NT2/D1 (cell line): ENCODE results near the gene TGM6.
"Not testable (repeated sequence)": the region's sequence is repeated elsewhere in the genome, so short reads cannot be mapped to it uniquely, and the experiment has no call there.

ENCODE experiments used
- DNase-seq: peaks from one replicate; pipeline ENCODE4 v3.0.0-alpha.2; 2011; ENCODE audit warnings: low read depth, low spot score
- H3K27me3 ChIP-seq: 2 replicates; pipeline ENCODE4 v1.6.0; 2011; ENCODE audit warnings: mild to moderate bottlenecking; ENCODE audit not compliant: insufficient read length, insufficient read depth
- H3K36me3 ChIP-seq: 2 replicates; pipeline ENCODE4 v1.6.1; 2011; ENCODE audit warnings: mild to moderate bottlenecking, low read length, mixed read lengths; ENCODE audit not compliant: insufficient read depth, insufficient read length
- H3K4me1 ChIP-seq: 2 replicates; pipeline ENCODE4 v1.5.1; 2011; ENCODE audit not compliant: insufficient read depth, insufficient read length
- H3K4me3 ChIP-seq: 2 replicates; pipeline ENCODE4 v1.5.1; 2011; ENCODE audit warnings: low read depth; ENCODE audit not compliant: insufficient read length
- H3K9ac ChIP-seq: 2 replicates; pipeline ENCODE4 v1.6.0; 2011; ENCODE audit warnings: low read depth; ENCODE audit not compliant: insufficient read length
- H3K9me3 ChIP-seq: 2 replicates; pipeline ENCODE4 v1.5.1; 2011; ENCODE audit warnings: mild to moderate bottlenecking, low read length; ENCODE audit not compliant: insufficient read depth
- SUZ12 ChIP-seq: IDR thresholded peaks from 2 replicates; pipeline ENCODE4 v1.6.1; 2011; ENCODE audit not compliant: insufficient read length, insufficient read depth; ENCODE audit errors: extremely low read depth
- YY1 ChIP-seq: IDR thresholded peaks from 2 replicates; pipeline ENCODE4 v1.6.1; 2011; ENCODE audit not compliant: insufficient read length, insufficient read depth
- ZNF274 ChIP-seq: IDR thresholded peaks from 2 replicates; pipeline ENCODE4 v1.6.1; 2011; ENCODE audit warnings: mild to moderate bottlenecking, low read depth, low read length

TGM6 gene

GRCh38 chr20:2398449-2398848 lies 17.7 kb downstream of the TGM6 start:
- Histone ChIP-seq H3K36me3 (no peaks in the 10 kb centered on the region), H3K9ac (no peak overlapping the region), H3K27me3 (no peaks in the 10 kb centered on the region), H3K4me3 (no peak overlapping the region), H3K4me1 (no peaks in the 10 kb centered on the region), H3K9me3 (no peaks in the 10 kb centered on the region)
- TF ChIP-seq YY1 = no peak
- TF ChIP-seq ZNF274 = no peak
- no peak for TF ChIP-seq SUZ12
- DNase-seq = no peak

GRCh38 chr20:2399390-2399789 lies 18.7 kb downstream of the TGM6 start:
- no peak overlapping the region for H3K4me3 ChIP-seq
- TF ChIP-seq ZNF274 = no peak
- TF ChIP-seq YY1 = no peak
- no peak for TF ChIP-seq SUZ12
- H3K4me1 ChIP-seq = no peaks in the 10 kb centered on the region
- no peaks in the 10 kb centered on the region for H3K36me3 ChIP-seq
- H3K9ac ChIP-seq = no peak overlapping the region
- H3K9me3 ChIP-seq = peaks cover 4% of the 10 kb centered on the region; the same call in 1 of the 2 replicates
- DNase-seq = no peak
- H3K27me3 ChIP-seq = no peaks in the 10 kb centered on the region

- Histone ChIP-seq H3K4me3 (no peak overlapping the region), H3K4me1 (no peaks in the 10 kb centered on the region), H3K9ac (no peak overlapping the region), H3K27me3 (no peaks in the 10 kb centered on the region), H3K9me3 (peaks cover 13% of the 10 kb centered on the region; the same call in 1 of the 2 replicates), H3K36me3 (no peaks in the 10 kb centered on the region)
- DNase-seq = no peak
- TF ChIP-seq SUZ12 (no peak), ZNF274 (no peak), YY1 (no peak)
Observed at GRCh38 chr20:2400290-2400689, 19.6 kb downstream of the TGM6 start.

DNA sequence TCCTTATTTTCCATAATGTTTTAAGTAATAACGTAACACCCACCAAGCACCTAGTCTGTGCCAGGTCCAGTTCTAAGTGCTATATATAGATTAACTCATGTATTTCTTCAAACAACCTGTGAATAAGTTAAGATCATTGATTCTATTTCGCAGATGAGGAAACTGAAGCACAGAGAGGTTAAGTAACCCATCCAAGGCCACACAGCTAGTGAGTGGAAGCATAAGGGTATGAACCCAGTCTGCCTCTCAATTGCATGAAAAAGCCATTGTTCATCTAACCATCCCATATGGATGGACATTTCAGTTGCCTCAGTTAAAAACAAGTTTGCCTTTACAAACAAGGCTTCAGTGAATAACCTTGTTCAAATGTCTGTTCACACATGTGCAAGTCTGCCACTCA lies 20.8 kb downstream of the TGM6 start:
- Histone ChIP-seq H3K9me3 (peaks cover 20% of the 10 kb centered on the region; the same call in 1 of the 2 replicates), H3K27me3 (no peaks in the 10 kb centered on the region), H3K9ac (no peak overlapping the region), H3K4me3 (no peak overlapping the region), H3K4me1 (no peaks in the 10 kb centered on the region), H3K36me3 (no peaks in the 10 kb centered on the region)
- no peak for DNase-seq
- TF ChIP-seq YY1 (no peak), SUZ12 (no peak), ZNF274 (no peak)

DNA sequence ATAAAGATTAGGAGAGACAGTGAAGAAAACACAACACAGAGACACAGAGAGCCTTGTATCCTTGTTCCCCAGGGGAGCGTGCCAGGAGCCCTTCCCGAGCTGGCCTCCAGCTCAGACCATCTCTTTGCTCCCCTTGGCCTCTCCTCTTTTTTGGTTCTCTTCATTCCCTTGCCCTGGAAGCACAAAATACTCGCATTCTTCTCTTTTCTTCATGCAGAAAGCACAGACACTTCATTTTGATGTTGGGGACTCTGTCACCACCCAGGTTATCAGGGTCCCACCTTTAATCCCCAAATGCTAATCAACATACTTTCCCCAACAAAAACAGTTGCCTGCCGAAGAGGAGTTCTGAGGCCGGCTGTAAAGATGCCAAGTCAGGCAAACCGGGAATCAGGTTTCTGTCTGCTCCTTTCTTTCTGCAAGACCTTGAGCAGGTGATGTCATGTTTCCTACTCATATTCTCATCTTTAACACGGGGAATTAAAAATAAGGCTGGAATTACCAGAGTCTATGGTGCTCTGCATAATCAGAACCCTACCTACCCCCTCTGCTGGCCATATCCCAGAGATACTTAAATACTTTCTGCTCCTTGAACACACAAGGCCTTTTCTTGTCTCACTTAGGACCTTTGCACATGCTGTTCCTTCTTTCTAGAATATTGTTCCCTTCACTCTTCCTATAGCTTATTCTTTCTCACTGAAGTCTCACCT lies 21.7 kb downstream of the TGM6 start:
- TF ChIP-seq YY1 (no peak), SUZ12 (no peak), ZNF274 (no peak)

DNA sequence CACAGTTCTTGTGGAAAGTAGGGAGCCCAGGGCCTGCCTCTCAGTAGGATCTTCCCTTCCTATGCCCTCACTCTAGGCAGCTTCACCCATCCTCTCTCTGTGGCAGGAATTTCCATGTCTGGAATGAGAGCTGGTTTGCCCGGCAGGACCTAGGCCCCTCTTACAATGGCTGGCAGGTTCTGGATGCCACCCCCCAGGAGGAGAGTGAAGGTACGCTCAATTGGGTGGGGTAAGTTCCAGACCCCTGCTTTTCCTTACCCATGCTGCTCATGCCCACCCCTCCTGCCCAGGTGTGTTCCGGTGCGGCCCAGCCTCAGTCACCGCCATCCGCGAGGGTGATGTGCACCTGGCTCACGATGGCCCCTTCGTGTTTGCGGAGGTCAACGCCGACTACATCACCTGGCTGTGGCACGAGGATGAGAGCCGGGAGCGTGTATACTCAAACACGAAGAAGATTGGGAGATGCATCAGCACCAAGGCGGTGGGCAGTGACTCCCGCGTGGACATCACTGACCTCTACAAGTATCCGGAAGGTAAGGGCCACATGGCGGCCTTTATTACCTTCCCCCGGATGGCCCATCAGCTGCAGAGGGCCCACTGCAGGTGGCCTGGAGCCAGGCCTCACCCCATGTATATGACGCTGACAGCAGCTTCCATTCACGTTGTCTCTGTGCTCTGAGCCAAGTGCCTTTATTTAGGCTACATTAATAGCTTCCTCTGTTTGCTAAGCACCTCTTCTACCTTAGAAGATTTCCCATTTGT lies 22.8 kb downstream of the TGM6 start:
- H3K27me3 ChIP-seq = no peaks in the 10 kb centered on the region
- DNase-seq = no peak
- no peaks in the 10 kb centered on the region for H3K4me1 ChIP-seq
- H3K9ac ChIP-seq = no peak overlapping the region
- no peaks in the 10 kb centered on the region for H3K36me3 ChIP-seq
- H3K4me3 ChIP-seq = no peak overlapping the region
- peaks cover 20% of the 10 kb centered on the region; the same call in 1 of the 2 replicates for H3K9me3 ChIP-seq
- TF ChIP-seq SUZ12 (no peak), YY1 (no peak), ZNF274 (no peak)

More for the DNA sequence above, 21.7 kb downstream of the TGM6 start:
- H3K9ac ChIP-seq = no peak overlapping the region
- no peaks in the 10 kb centered on the region for H3K27me3 ChIP-seq
- H3K4me1 ChIP-seq = no peaks in the 10 kb centered on the region
- H3K9me3 ChIP-seq = peaks cover 20% of the 10 kb centered on the region; the same call in 1 of the 2 replicates
- H3K36me3 ChIP-seq = no peaks in the 10 kb centered on the region
- no peak for DNase-seq
- no peak overlapping the region for H3K4me3 ChIP-seq

- Histone ChIP-seq H3K27me3 (no peaks in the 10 kb centered on the region), H3K4me3 (no peak overlapping the region), H3K9me3 (peaks cover 20% of the 10 kb centered on the region; the same call in 1 of the 2 replicates), H3K36me3 (no peaks in the 10 kb centered on the region), H3K4me1 (no peaks in the 10 kb centered on the region), H3K9ac (no peak overlapping the region)
- TF ChIP-seq ZNF274 (no peak), SUZ12 (no peak), YY1 (no peak)
- no peak for DNase-seq
Observed at GRCh38 chr20:2405693-2406065, 25.0 kb downstream of the TGM6 start.

GRCh38 chr20:2407355-2407754 lies 26.7 kb downstream of the TGM6 start:
- H3K4me1 ChIP-seq, DNase-seq: not testable (repeated sequence)
- peaks cover 20% of the 10 kb centered on the region; the same call in 1 of the 2 replicates for H3K9me3 ChIP-seq

More at GRCh38 chr20:2407355-2407754, 26.7 kb downstream of the TGM6 start:
- H3K4me3 ChIP-seq, H3K27me3 ChIP-seq, H3K36me3 ChIP-seq, H3K9ac ChIP-seq: not testable (repeated sequence)
